HAP-1 (cell line): ENCODE results near the gene MSANTD4.
A peak's percentile ranks its signal among the peaks of the same experiment; 100 is the strongest.
"Not testable (repeated sequence)": the region's sequence is repeated elsewhere in the genome, so short reads cannot be mapped to it uniquely, and the experiment has no call there.

Source experiments
- DNase-seq, 2 experiments: peaks; one replicate each; pipeline ENCODE4 v3.0.0-alpha.2; 2016 to 2020; ENCODE audit warnings: low spot score in 2 of 2
- H3K27me3 ChIP-seq: fragments of 250-450 bp; sonication (Bioruptor Pico); 2 replicates; pipeline ENCODE4 v1.5.1; 2020; ENCODE audit warnings: low read depth, mild to moderate bottlenecking, moderate library complexity
- H3K36me3 ChIP-seq: fragments of 250-450 bp; sonication (Bioruptor Pico); replicated peaks from 2 replicates; pipeline ENCODE4 v1.5.1; 2020; ENCODE audit warnings: mild to moderate bottlenecking
- H3K4me1 ChIP-seq: fragments of 250-450 bp; sonication (Bioruptor Pico); 2 replicates; pipeline ENCODE4 v1.5.1; 2020; ENCODE audit warnings: mild to moderate bottlenecking
- H3K4me3 ChIP-seq: fragments of 250-450 bp; sonication (Bioruptor Pico); 2 replicates; pipeline ENCODE4 v1.5.1; 2020; ENCODE audit warnings: mild to moderate bottlenecking, moderate library complexity
- H3K9me3 ChIP-seq: fragments of 250-450 bp; sonication (Bioruptor Pico); 2 replicates; pipeline ENCODE4 v1.5.1; 2020; ENCODE audit warnings: mild to moderate bottlenecking, moderate library complexity
- in situ Hi-C: fragments of 300-500 bp; cut with MboI; formaldehyde crosslinking; loops from 3 replicates; pipeline ENCODE4 v1.14.3; 2020; ENCODE audit warnings: low sequenced_read_pairs, inconsistent platforms, mixed read lengths

Gene MSANTD4

GRCh38 chr11:106021967-106022794, at the start of gene MSANTD4:
TSS of gene MSANTD4 (minus strand) at chr11:106022240. CDS start at chr11:106010917, 11,323 bp downstream.
- peaks cover 17% of the 10 kb centered on the region for H3K4me1 ChIP-seq
- no peaks in the 10 kb centered on the region for H3K9me3 ChIP-seq
- in situ Hi-C loops: no loop called here
- DNase-seq: peak; percentile 97 to 98
- H3K4me3 ChIP-seq: peak within 1 kb of the TSS; percentile 84
- H3K27me3 ChIP-seq: no peaks in the 10 kb centered on the region; the same call in 1 of the 2 replicates
- no peaks in the 10 kb centered on the region for H3K36me3 ChIP-seq

- Histone ChIP-seq H3K27me3 (no peaks in the 10 kb centered on the region), H3K4me3 (no peak overlapping the region)
- no peak for DNase-seq
Observed at GRCh38 chr11:106070606-106071005, 48.6 kb upstream of the MSANTD4 start.

GRCh38 chr11:106063009-106063408, 41.0 kb upstream of the MSANTD4 start:
- in situ Hi-C loops: no loop called here
- Histone ChIP-seq H3K27me3 (no peaks in the 10 kb centered on the region), H3K4me3 (no peak overlapping the region), H3K36me3 (no peaks in the 10 kb centered on the region), H3K4me1 (peaks cover 8% of the 10 kb centered on the region), H3K9me3 (no peaks in the 10 kb centered on the region)
- DNase-seq: no peak

More at GRCh38 chr11:106070606-106071005, 48.6 kb upstream of the MSANTD4 start:
- Histone ChIP-seq H3K36me3 (no peaks in the 10 kb centered on the region), H3K9me3 (no peaks in the 10 kb centered on the region), H3K4me1 (peaks cover 4% of the 10 kb centered on the region)
- in situ Hi-C loops: no loop called here

- no peak for DNase-seq
- H3K4me3 ChIP-seq: no peak overlapping the region
- no peaks in the 10 kb centered on the region for H3K9me3 ChIP-seq
- peaks cover 8% of the 10 kb centered on the region for H3K4me1 ChIP-seq
- in situ Hi-C loops: no loop called here
- no peaks in the 10 kb centered on the region for H3K27me3 ChIP-seq
- no peaks in the 10 kb centered on the region for H3K36me3 ChIP-seq
Observed at GRCh38 chr11:106061954-106062949, 40.2 kb upstream of the MSANTD4 start.

GRCh38 chr11:106061249-106061784, 39.3 kb upstream of the MSANTD4 start:
- in situ Hi-C loops: no loop called here
- Histone ChIP-seq H3K4me1 (peaks cover 8% of the 10 kb centered on the region), H3K9me3 (no peaks in the 10 kb centered on the region), H3K36me3 (no peaks in the 10 kb centered on the region), H3K27me3 (no peaks in the 10 kb centered on the region), H3K4me3 (no peak overlapping the region)
- peak; percentile 23 to 79 for DNase-seq

GRCh38 chr11:106059617-106060016, 37.6 kb upstream of the MSANTD4 start:
- no peak for DNase-seq

GRCh38 chr11:106058377-106058776, 36.3 kb upstream of the MSANTD4 start:
- H3K9me3 ChIP-seq, in situ Hi-C loops, H3K27me3 ChIP-seq, H3K4me1 ChIP-seq, H3K4me3 ChIP-seq, DNase-seq, H3K36me3 ChIP-seq: not testable (repeated sequence)

More at GRCh38 chr11:106059617-106060016, 37.6 kb upstream of the MSANTD4 start:
- Histone ChIP-seq H3K36me3 (no peaks in the 10 kb centered on the region), H3K4me3 (no peak overlapping the region), H3K4me1 (peaks cover 8% of the 10 kb centered on the region), H3K27me3 (no peaks in the 10 kb centered on the region), H3K9me3 (no peaks in the 10 kb centered on the region)
- in situ Hi-C loops: no loop called here

GRCh38 chr11:106051103-106051502, 29.1 kb upstream of the MSANTD4 start:
- in situ Hi-C loops: no loop called here

GRCh38 chr11:106049727-106050476, 27.9 kb upstream of the MSANTD4 start:
- peak in 1 of 2 experiments; percentile 29 for DNase-seq
- no peaks in the 10 kb centered on the region for H3K36me3 ChIP-seq
- in situ Hi-C loops: no loop called here
- H3K4me1 ChIP-seq: peaks cover 18% of the 10 kb centered on the region
- no peaks in the 10 kb centered on the region for H3K9me3 ChIP-seq
- H3K4me3 ChIP-seq: no peak overlapping the region
- no peaks in the 10 kb centered on the region for H3K27me3 ChIP-seq

More at GRCh38 chr11:106051103-106051502, 29.1 kb upstream of the MSANTD4 start:
- Histone ChIP-seq H3K4me1 (peaks cover 18% of the 10 kb centered on the region), H3K27me3 (no peaks in the 10 kb centered on the region), H3K4me3 (no peak overlapping the region), H3K36me3 (no peaks in the 10 kb centered on the region), H3K9me3 (no peaks in the 10 kb centered on the region)
- DNase-seq: no peak

GRCh38 chr11:106047631-106048030, 25.6 kb upstream of the MSANTD4 start:
- in situ Hi-C loops: no loop called here
- no peaks in the 10 kb centered on the region for H3K9me3 ChIP-seq
- H3K27me3 ChIP-seq: no peaks in the 10 kb centered on the region
- no peak for DNase-seq
- peaks cover 18% of the 10 kb centered on the region for H3K4me1 ChIP-seq
- H3K36me3 ChIP-seq: no peaks in the 10 kb centered on the region
- H3K4me3 ChIP-seq: no peak overlapping the region

GRCh38 chr11:106043540-106043939, 21.5 kb upstream of the MSANTD4 start:
- in situ Hi-C loops: no loop called here
- DNase-seq: no peak
- no peaks in the 10 kb centered on the region for H3K27me3 ChIP-seq
- H3K4me3 ChIP-seq: no peak overlapping the region
- no peaks in the 10 kb centered on the region for H3K9me3 ChIP-seq
- H3K4me1 ChIP-seq: peaks cover 3% of the 10 kb centered on the region; the same call in 1 of the 2 replicates
- no peaks in the 10 kb centered on the region for H3K36me3 ChIP-seq

GRCh38 chr11:106032861-106033260, 10.8 kb upstream of the MSANTD4 start:
- Histone ChIP-seq H3K4me1 (no peaks in the 10 kb centered on the region; the same call in 1 of the 2 replicates), H3K36me3 (no peaks in the 10 kb centered on the region), H3K27me3 (no peaks in the 10 kb centered on the region), H3K9me3 (no peaks in the 10 kb centered on the region), H3K4me3 (no peak overlapping the region)
- no peak for DNase-seq
- in situ Hi-C loops: no loop called here

- H3K36me3 ChIP-seq: no peaks in the 10 kb centered on the region
- no peak overlapping the region for H3K4me3 ChIP-seq
- DNase-seq: no peak
- in situ Hi-C loops: no loop called here
- H3K4me1 ChIP-seq: no peaks in the 10 kb centered on the region; the same call in 1 of the 2 replicates
- no peaks in the 10 kb centered on the region for H3K9me3 ChIP-seq
- H3K27me3 ChIP-seq: no peaks in the 10 kb centered on the region
Observed at GRCh38 chr11:106031936-106032335, 9.9 kb upstream of the MSANTD4 start.
